Measurements from ENCODE around the gene CEP164.
"Not testable (repeated sequence)": the region's sequence is repeated elsewhere in the genome, so short reads cannot be mapped to it uniquely, and the experiment has no call there.

The CEP164 gene

DNA sequence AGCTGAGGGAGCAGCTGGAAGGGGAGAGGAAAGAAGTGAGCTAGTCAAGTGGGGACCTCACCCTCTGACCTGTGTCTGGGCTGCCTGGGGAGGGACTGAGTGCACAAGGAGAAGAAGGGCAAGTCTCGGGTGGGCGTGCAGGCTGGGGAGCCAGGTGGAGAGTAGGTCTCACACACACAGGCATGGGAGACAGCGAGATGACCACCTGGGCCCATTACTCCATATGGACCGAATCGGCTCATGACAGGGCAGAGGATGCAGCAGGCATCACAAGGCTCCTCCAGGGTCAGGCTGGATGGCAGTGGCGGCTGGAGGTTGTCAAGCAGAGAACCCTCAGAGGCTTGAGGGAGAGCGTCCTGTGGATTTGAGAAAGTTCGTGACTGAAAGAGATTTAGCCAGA, 63.5 kb downstream of the CEP164 start:
- FAIRE-seq (no peak), DNase-seq (ENCODE audit: extremely low spot score, insufficient read length, low read depth) (no peak)

GRCh38 chr11:117392001-117392690, 64.5 kb downstream of the CEP164 start:
- no peak for DNase-seq (ENCODE audit: extremely low spot score, insufficient read length, low read depth)
- no peak for FAIRE-seq

- FAIRE-seq = no peak
Measured at GRCh38 chr11:117392979-117393378, 65.3 kb downstream of the CEP164 start.

GRCh38 chr11:117394221-117394925, 66.7 kb downstream of the CEP164 start:
- no peak for DNase-seq (ENCODE audit: extremely low spot score, insufficient read length, low read depth)
- no peak for FAIRE-seq

More at GRCh38 chr11:117392979-117393378, 65.3 kb downstream of the CEP164 start:
- no peak for DNase-seq (ENCODE audit: extremely low spot score, insufficient read length, low read depth)

DNA sequence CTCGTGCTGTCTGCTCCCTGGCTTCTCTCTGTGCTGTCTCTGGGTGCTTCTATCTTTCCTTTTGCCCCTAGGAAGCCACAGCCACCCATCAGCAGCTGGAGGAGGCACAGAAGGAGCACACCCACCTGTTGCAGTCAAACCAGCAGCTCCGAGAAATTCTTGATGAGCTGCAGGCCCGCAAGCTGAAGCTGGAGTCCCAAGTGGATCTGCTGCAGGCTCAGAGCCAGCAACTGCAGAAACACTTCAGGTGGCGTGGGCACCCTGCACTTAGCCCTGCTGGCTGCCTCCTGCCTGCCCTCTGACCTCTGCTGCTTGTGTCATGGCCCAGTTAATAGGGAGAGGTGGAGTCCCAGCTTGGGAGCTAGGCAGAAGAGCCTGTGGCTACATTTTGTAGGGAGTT, 67.8 kb downstream of the CEP164 start:
- DNase-seq (ENCODE audit: extremely low spot score, insufficient read length, low read depth) (no peak), FAIRE-seq (no peak)

- FAIRE-seq (no peak), DNase-seq (ENCODE audit: extremely low spot score, insufficient read length, low read depth) (no peak)
Measured at GRCh38 chr11:117396970-117397369, 69.3 kb downstream of the CEP164 start.

DNA sequence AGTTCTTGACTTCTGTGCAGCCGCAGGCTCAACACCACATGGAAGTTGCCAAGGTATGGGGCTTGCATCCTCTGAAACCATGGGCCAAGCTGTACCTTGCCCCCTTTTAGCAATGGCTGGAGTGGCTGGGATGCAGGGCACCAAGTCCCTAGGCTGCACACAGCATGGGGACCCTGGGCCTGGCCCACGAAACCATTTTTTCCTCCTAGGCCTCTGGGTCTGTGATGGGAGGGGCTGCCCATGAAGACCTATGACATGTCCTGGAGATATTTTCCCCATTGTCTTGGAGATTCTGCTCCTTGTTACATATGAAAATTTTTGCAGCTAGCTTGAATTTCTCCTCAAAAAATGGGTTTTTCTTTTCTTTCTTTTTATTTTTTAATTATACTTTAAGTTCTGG, 71.0 kb downstream of the CEP164 start:
- DNase-seq (ENCODE audit: extremely low spot score, insufficient read length, low read depth); FAIRE-seq: not testable (repeated sequence)

DNA sequence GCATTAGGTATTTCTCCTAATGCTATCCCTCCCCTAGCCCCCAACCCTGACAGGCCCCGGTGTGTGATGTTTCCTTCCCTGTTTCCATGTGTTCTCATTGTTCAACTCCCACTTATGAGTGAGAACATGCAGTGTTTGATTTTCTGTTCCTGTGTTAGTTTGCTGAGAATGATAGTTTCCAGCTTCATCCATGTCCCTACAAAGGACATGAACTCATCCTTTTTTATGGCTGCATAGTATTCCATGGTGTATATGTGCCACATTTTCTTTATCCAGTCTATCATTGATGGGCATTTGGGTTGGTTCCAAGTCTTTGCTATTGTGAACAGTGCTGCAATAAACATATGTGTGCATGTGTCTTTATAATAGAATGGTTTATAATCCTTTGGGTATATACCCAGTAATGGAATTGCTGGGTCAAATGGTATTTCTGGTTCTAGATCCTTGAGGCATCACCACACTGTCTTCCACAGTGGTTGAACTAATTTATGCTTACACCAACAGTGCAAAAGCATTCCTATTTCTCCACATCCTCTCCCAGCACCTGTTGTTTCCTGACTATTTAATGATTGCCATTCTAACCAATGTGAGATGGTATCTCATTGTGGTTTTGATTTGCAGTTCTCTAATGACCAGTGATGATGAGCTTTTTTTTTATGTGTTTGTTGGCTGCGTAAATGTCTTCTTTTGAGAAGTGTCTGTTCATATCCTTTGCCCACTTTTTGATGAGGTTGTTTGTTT, 71.6 kb downstream of the CEP164 start:
- not testable (repeated sequence) for DNase-seq (ENCODE audit: extremely low spot score, insufficient read length, low read depth); FAIRE-seq

- not testable (repeated sequence) for DNase-seq (ENCODE audit: extremely low spot score, insufficient read length, low read depth); FAIRE-seq
Measured at GRCh38 chr11:117405898-117406297, 78.2 kb downstream of the CEP164 start.

DNA sequence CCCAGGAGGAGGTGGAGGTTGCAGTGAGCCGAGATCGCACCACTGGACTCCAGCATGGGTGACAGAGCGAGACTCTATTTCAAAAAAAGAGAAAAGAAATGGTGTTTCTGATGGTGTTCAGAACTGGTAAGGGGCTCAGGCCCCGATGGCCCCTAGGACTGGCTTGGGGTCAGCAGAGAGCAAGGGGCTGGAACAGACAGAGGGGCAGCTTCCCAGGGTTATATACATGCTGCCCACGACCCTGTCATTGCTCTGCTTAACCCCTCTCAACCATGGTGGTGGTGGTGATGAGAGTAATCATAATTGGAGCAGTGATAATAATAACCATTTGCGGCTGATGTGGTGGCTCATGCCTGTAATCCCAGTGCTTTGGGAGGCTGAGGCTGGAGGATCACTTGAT, 79.4 kb downstream of the CEP164 start:
- DNase-seq (ENCODE audit: extremely low spot score, insufficient read length, low read depth) (no peak), FAIRE-seq (no peak)

GRCh38 chr11:117408356-117408755, 80.7 kb downstream of the CEP164 start:
- no peak for FAIRE-seq

GRCh38 chr11:117409511-117409910, 81.9 kb downstream of the CEP164 start:
- no peak for FAIRE-seq
- no peak for DNase-seq (ENCODE audit: extremely low spot score, insufficient read length, low read depth)

More at GRCh38 chr11:117408356-117408755, 80.7 kb downstream of the CEP164 start:
- DNase-seq (ENCODE audit: extremely low spot score, insufficient read length, low read depth) = no peak

DNA sequence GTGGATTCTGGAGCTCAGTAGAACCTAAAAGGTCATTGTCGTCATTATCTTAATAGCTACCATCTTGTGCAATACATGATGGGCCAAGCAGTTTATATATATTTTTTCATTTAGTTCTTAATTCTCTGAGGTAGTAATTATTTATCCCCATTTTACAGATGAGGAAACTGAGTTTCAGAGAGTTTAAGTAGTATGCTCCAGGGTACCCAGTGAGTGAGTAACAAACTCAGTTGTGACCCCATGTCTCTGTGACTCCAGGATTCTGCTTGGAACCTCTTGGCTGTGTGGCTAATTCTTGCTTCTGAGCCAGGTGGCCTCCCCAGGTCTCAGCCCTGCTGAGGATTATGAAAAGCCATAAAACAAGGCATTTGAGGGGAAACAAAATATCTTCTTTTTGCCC, 82.6 kb downstream of the CEP164 start:
- FAIRE-seq (no peak), DNase-seq (ENCODE audit: extremely low spot score, insufficient read length, low read depth) (no peak)

- no peak for DNase-seq (ENCODE audit: extremely low spot score, insufficient read length, low read depth)
- FAIRE-seq = no peak
Measured at GRCh38 chr11:117410861-117411710, 83.4 kb downstream of the CEP164 start.

GRCh38 chr11:117411736-117412135, 84.1 kb downstream of the CEP164 start:
- no peak for FAIRE-seq
- DNase-seq (ENCODE audit: extremely low spot score, insufficient read length, low read depth) = no peak

DNA sequence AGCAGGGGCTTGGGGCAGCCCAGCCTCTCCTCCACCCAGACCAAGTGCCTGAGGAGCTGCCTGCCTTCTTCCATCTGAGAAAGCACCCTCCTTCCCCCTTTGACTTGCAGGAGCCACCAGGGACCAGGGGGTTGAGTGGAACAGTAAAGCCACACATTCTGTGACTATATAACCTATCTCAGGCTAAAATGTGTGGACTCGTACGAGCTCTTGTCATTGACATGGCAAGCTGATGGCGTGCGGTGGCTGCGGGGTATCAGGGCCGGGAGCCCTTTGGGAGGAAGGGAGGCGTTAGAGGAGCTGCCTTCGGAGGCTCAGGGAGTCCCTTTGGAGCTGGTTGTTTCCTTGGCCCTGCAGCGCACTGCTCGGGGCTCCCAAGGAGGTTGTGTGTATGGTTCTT, 84.5 kb downstream of the CEP164 start:
- DNase-seq (ENCODE audit: extremely low spot score, insufficient read length, low read depth) (no peak), FAIRE-seq (no peak)

DNA sequence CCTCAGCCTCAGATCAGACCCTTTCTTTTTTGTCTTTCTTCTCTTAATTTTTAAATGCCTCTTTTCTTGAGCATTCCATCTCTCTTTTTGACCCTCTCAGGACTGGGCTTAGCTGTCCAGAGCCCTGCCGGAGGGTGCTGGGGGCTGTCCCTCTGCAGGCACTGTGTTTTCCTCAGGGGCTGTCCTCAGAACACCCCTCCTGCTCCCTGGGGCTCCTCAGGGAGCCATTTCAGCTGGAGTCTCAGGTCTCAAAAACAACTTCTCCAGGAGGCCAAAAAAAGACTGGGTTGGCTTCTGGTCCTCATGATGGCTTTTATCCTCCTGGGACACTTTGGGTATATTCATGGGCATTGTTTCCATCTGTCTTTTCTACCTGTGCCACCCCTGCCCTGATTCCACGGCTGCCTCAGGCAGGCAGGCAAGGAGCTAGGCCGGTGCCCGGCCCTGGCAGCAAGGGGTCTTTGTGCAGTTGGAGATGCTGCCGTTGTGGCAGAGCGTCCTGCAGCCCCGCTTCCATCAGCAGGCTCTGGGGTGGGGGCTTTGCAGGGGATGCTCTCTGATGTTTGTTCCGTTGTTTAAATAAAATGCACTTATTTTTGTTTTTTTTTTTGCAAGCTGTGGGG, 85.1 kb downstream of the CEP164 start:
- FAIRE-seq = no peak
- DNase-seq (ENCODE audit: extremely low spot score, insufficient read length, low read depth) = no peak

DNA sequence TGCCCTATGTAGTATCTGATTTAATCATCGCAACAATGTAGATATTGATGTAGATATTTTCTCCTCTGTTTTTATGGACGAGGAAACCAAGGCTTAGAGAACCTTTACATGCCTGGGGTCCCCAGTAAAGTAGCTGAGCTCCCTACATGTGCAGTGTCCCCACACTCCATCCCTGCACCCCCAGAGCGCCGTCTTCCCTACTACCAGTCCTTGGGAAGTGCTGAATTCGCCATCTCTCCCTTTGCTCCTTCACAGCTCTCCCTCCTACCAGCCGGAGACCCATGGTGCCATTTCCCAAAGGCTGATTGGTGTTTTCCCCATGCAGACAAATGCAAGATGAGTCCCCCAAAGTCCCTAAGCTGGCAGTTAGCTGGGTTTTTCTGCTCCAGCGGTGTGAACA, 86.0 kb downstream of the CEP164 start:
- DNase-seq (ENCODE audit: extremely low spot score, insufficient read length, low read depth) = no peak
- FAIRE-seq = no peak

DNA sequence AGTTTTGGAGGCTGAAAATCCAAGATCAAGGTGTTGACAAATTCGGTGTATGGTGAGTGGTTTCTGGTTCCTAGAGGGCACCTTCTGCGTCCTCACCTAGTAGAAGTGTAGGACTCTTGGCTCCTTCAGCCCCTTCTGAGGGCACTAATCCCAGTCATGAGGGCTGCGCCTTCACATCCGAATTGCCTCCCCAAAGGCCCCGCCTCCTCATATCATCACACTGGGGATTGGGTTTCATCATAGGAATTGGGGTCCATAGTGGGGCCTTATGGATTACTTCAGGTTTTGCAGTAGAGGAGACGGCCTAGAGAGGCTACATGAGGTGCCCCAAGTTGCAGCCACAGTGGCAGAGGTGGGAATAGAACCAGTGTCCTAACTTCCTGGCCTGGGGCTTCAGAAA, 87.1 kb downstream of the CEP164 start:
- DNase-seq (ENCODE audit: extremely low spot score, insufficient read length, low read depth) (no peak), FAIRE-seq (no peak)
